ENCODE results near the gene PPIAL4G. TPM values are rescaled to one million over a fixed set of nuclear protein-coding genes. Genes with fewer than 3 reads are reported as not detected.
"Not testable (repeated sequence)": the region's sequence is repeated elsewhere in the genome, so short reads cannot be mapped to it uniquely, and the experiment has no call there.

Gene PPIAL4G
- total RNA-seq (1 to 10 TPM in 3 of 5 donors, under 1 TPM in 2; 0.40 to 2.1 (median 2.0) TPM), total RNA-seq (0 to 0.06 (median 0) reads per million in 29 experiments)
- 1.8 TPM for total RNA-seq (2013)

GRCh38 chr1:148483029-148483428 lies at the start of gene PPIAL4G:
PPIAL4G (minus strand) TSS chr1:148483302; CDS start chr1:148483252, 50 bp downstream.
- Mint-ChIP-seq H3K27ac (peak within 1 kb of the TSS; percentile 90), H3K4me1 (peaks cover 5 to 10% (median 9%) of the 10 kb centered on the region in 3 donors), H3K4me3 (peak within 1 kb of the TSS in 2 of 3 donors; percentile 3 to 28)
- 96% methylated on average over 5 of the region's 12 CpGs for WGBS (ENCODE audit: insufficient coverage)
- peak within 1 kb of the TSS; percentile 52 for H3K27ac ChIP-seq (ENCODE audit: low read length)
- DNase-seq; H3K27me3 ChIP-seq (replicated peaks in 1 of 2; ENCODE audit: control insufficient read depth in 2 of 2, extremely low read depth in 1 of 2, insufficient read depth in 2 of 2, low read length in 1 of 2); H3K4me3 ChIP-seq (ENCODE audit: control insufficient read depth in 1 of 2, extremely low read depth in 1 of 2, low read length in 1 of 2); ATAC-seq (replicated peaks in 1 of 4); H3K9me3 Mint-ChIP-seq; CTCF ChIA-PET; POLR2A ChIA-PET; H3K27me3 Mint-ChIP-seq; H3K36me3 ChIP-seq (ENCODE audit: control insufficient read depth in 2 of 2, extremely low read depth in 1 of 2, insufficient read depth in 1 of 2, low read length in 1 of 2); H3K9me3 ChIP-seq; H3K36me3 Mint-ChIP-seq; H3K4me1 ChIP-seq (ENCODE audit: control insufficient read depth in 1 of 2, extremely low read depth in 1 of 2, insufficient read depth in 2 of 2, low read length in 2 of 2): not testable (repeated sequence)

GRCh38 chr1:148532158-148532557 lies 49.1 kb upstream of the PPIAL4G start:
- H3K27me3 Mint-ChIP-seq; ATAC-seq (replicated peaks in 1 of 4); H3K36me3 Mint-ChIP-seq; POLR2A ChIA-PET; H3K27ac Mint-ChIP-seq; H3K4me1 Mint-ChIP-seq; CTCF ChIA-PET; H3K9me3 ChIP-seq; H3K9me3 Mint-ChIP-seq; H3K4me3 ChIP-seq (ENCODE audit: control insufficient read depth in 1 of 2, extremely low read depth in 1 of 2, low read length in 1 of 2); H3K27ac ChIP-seq (ENCODE audit: low read length); H3K4me1 ChIP-seq (ENCODE audit: control insufficient read depth in 1 of 2, extremely low read depth in 1 of 2, insufficient read depth in 2 of 2, low read length in 2 of 2); H3K27me3 ChIP-seq (replicated peaks in 1 of 2; ENCODE audit: control insufficient read depth in 2 of 2, extremely low read depth in 1 of 2, insufficient read depth in 2 of 2, low read length in 1 of 2); H3K4me3 Mint-ChIP-seq; H3K36me3 ChIP-seq (ENCODE audit: control insufficient read depth in 2 of 2, extremely low read depth in 1 of 2, insufficient read depth in 1 of 2, low read length in 1 of 2): not testable (repeated sequence)
- WGBS (ENCODE audit: insufficient coverage), result no CpG with 5 or more reads among the region's 4 CpGs
- peak in 1 of 35 experiments; percentile 1 for DNase-seq

DNA sequence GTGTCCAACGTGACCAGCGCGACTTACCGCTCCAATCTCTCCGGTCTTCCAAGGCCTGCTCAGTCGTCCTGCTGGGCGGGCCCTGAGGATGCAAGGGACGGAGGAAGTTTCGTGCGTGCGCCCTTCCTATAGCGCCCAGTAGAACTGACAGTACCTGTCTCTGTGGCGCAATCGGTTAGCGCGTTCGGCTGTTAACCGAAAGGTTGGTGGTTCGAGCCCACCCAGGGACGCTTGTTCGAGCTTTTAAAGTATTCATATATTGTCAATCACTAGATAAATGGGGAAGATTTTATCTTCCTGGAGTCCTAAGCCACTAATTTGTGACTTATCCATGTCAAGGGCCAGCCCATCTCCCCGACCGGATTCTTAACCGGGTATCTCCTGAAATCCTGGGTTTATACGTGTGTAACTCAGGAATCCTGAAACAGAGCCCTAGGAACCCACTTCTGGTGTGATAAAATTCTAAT lies 46.0 kb upstream of the PPIAL4G start:
- H3K9me3 Mint-ChIP-seq; POLR2A ChIA-PET; H3K36me3 Mint-ChIP-seq; ATAC-seq (replicated peaks in 1 of 4); CTCF ChIA-PET; H3K9me3 ChIP-seq; H3K27me3 ChIP-seq (replicated peaks in 1 of 2; ENCODE audit: control insufficient read depth in 2 of 2, extremely low read depth in 1 of 2, insufficient read depth in 2 of 2, low read length in 1 of 2); H3K27me3 Mint-ChIP-seq; H3K4me1 Mint-ChIP-seq; H3K36me3 ChIP-seq (ENCODE audit: control insufficient read depth in 2 of 2, extremely low read depth in 1 of 2, insufficient read depth in 1 of 2, low read length in 1 of 2): not testable (repeated sequence)
- no CpG with 5 or more reads among the region's 25 CpGs for WGBS (ENCODE audit: insufficient coverage)
- peak overlapping the region; percentile 75 to 80 (median 75) for H3K4me3 Mint-ChIP-seq
- DNase-seq, result peak in 34 of 35 experiments; percentile 16 to 71 (median 58)
- peak overlapping the region; percentile 55 for H3K27ac ChIP-seq (ENCODE audit: low read length)
- peak overlapping the region; percentile 87 to 89 for H3K27ac Mint-ChIP-seq
- H3K4me1 ChIP-seq (ENCODE audit: control insufficient read depth in 1 of 2, extremely low read depth in 1 of 2, insufficient read depth in 2 of 2, low read length in 2 of 2), result peaks cover 0 to 14% of the 10 kb centered on the region in 2 experiments
- H3K4me3 ChIP-seq (ENCODE audit: control insufficient read depth in 1 of 2, extremely low read depth in 1 of 2, low read length in 1 of 2), result peak overlapping the region in 1 of 2 donors; percentile 40

DNA sequence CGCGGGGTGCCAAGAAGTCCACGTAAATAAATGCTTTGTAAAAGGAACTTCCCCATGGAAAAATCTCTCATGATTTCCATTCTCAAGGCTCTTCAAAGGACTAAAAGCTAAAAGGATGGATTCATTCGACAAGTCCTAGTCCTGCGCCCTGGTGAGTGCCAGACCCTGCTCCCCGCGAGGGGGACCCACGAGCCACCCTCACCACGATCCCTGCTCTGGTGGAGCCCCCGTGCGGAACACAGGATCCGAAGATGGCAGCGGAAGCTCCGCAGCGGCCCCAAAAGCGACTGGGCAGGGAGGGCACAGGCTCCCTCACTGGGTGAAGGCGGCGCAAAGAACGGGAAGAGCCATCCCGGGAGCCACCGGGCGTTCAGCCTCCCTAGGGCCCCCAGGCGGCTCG lies 45.5 kb upstream of the PPIAL4G start:
- H3K9me3 ChIP-seq, H3K27me3 Mint-ChIP-seq, POLR2A ChIA-PET: not testable (repeated sequence)

GRCh38 chr1:148526587-148526986 lies 43.5 kb upstream of the PPIAL4G start:
- H3K27me3 Mint-ChIP-seq; H3K27ac Mint-ChIP-seq; H3K36me3 ChIP-seq (ENCODE audit: control insufficient read depth in 2 of 2, extremely low read depth in 1 of 2, insufficient read depth in 1 of 2, low read length in 1 of 2); H3K9me3 Mint-ChIP-seq; H3K4me3 ChIP-seq (ENCODE audit: control insufficient read depth in 1 of 2, extremely low read depth in 1 of 2, low read length in 1 of 2); H3K27me3 ChIP-seq (replicated peaks in 1 of 2; ENCODE audit: control insufficient read depth in 2 of 2, extremely low read depth in 1 of 2, insufficient read depth in 2 of 2, low read length in 1 of 2); H3K36me3 Mint-ChIP-seq; ATAC-seq (replicated peaks in 1 of 4); H3K9me3 ChIP-seq; H3K27ac ChIP-seq (ENCODE audit: low read length); POLR2A ChIA-PET; H3K4me3 Mint-ChIP-seq; CTCF ChIA-PET: not testable (repeated sequence)
- peak in 10 of 35 experiments; percentile 6 to 55 (median 17) for DNase-seq
- peaks cover under 1 to 14% of the 10 kb centered on the region in 2 experiments for H3K4me1 ChIP-seq (ENCODE audit: control insufficient read depth in 1 of 2, extremely low read depth in 1 of 2, insufficient read depth in 2 of 2, low read length in 2 of 2)
- WGBS (ENCODE audit: insufficient coverage), result no CpG with 5 or more reads among the region's 2 CpGs
- H3K4me1 Mint-ChIP-seq, result peaks cover 1 to 12% (median 7%) of the 10 kb centered on the region in 3 donors

More for the DNA sequence above, 45.5 kb upstream of the PPIAL4G start:
- H3K36me3 Mint-ChIP-seq; CTCF ChIA-PET; H3K27ac Mint-ChIP-seq; H3K9me3 Mint-ChIP-seq; H3K27ac ChIP-seq (ENCODE audit: low read length); ATAC-seq (replicated peaks in 1 of 4); H3K27me3 ChIP-seq (replicated peaks in 1 of 2; ENCODE audit: control insufficient read depth in 2 of 2, extremely low read depth in 1 of 2, insufficient read depth in 2 of 2, low read length in 1 of 2); H3K36me3 ChIP-seq (ENCODE audit: control insufficient read depth in 2 of 2, extremely low read depth in 1 of 2, insufficient read depth in 1 of 2, low read length in 1 of 2); H3K4me1 Mint-ChIP-seq: not testable (repeated sequence)
- H3K4me3 Mint-ChIP-seq, result peak overlapping the region in 2 of 3 donors; percentile 75
- H3K4me3 ChIP-seq (ENCODE audit: control insufficient read depth in 1 of 2, extremely low read depth in 1 of 2, low read length in 1 of 2), result peak overlapping the region in 1 of 2 donors; percentile 40
- DNase-seq, result peak in 1 of 35 experiments; percentile 63
- H3K4me1 ChIP-seq (ENCODE audit: control insufficient read depth in 1 of 2, extremely low read depth in 1 of 2, insufficient read depth in 2 of 2, low read length in 2 of 2), result peaks cover 0 to 14% of the 10 kb centered on the region in 2 experiments
- no CpG with 5 or more reads among the region's 24 CpGs for WGBS (ENCODE audit: insufficient coverage)

DNA sequence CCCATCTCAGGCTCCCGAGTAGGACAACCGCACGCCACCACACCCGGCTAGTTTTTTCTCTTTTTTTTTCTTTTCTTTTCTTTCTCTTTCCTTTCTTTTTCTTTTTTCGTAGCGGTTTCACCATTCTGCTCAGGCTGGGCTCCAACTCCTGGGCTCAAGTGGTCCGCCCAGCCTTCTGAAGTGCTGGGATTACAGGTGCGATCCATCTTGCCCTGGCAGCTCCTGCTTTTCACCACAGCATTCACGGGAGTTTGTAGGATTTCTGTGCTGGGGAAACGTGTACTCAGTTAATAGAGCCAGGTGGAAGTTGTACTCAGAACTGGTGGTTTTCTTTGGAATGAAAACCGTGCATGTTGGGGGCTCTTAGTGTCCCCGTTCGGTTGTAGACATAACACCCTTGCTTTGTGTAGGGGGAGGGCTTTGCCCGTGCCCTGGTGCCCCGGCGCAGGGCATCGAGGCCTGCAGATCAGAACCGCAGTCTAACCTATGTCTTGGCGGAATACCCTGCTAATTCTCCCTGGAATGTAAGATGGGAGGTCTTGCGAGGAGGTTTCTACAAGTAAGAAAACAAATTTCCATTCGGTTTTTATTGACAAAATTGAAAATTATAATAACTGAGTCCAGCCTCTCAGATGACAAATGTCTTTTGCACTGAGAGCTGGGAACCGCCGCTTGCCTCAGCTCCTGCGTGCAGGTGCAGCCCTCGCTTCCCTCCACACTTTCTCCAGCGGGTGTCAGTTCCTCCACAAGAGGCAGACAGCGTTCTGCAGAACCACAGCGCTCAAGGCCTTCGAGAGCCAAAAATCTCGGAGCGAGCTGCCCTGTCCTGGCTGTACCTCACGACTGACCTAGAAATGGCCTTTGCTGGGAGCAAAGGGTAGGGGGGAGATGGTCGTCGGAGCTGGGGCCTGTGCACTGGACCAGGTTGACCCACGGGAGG lies 40.4 kb upstream of the PPIAL4G start:
- ATAC-seq (replicated peaks in 1 of 4), result peak; percentile 24 to 59 (median 56)
- no CpG with 5 or more reads among the region's 35 CpGs for WGBS (ENCODE audit: insufficient coverage)

More for the DNA sequence above, 40.4 kb upstream of the PPIAL4G start:
- Mint-ChIP-seq H3K4me1 (peaks cover 1 to 12% (median 5%) of the 10 kb centered on the region in 3 donors), H3K27ac (peak overlapping the region; percentile 98 to 99), H3K4me3 (peak overlapping the region; percentile 89 to 100 (median 99))
- H3K27ac ChIP-seq (ENCODE audit: low read length); H3K36me3 ChIP-seq (ENCODE audit: control insufficient read depth in 2 of 2, extremely low read depth in 1 of 2, insufficient read depth in 1 of 2, low read length in 1 of 2); H3K9me3 ChIP-seq; CTCF ChIA-PET; H3K9me3 Mint-ChIP-seq; H3K36me3 Mint-ChIP-seq; H3K27me3 Mint-ChIP-seq; H3K27me3 ChIP-seq (replicated peaks in 1 of 2; ENCODE audit: control insufficient read depth in 2 of 2, extremely low read depth in 1 of 2, insufficient read depth in 2 of 2, low read length in 1 of 2): not testable (repeated sequence)
- DNase-seq, result peak in 4 of 35 experiments; percentile 3 to 25 (median 20)
- Histone ChIP-seq H3K4me1 (ENCODE audit: control insufficient read depth in 1 of 2, extremely low read depth in 1 of 2, insufficient read depth in 2 of 2, low read length in 2 of 2) (peaks cover 2 to 11% of the 10 kb centered on the region in 2 experiments), H3K4me3 (ENCODE audit: control insufficient read depth in 1 of 2, extremely low read depth in 1 of 2, low read length in 1 of 2) (peak overlapping the region; percentile 23 to 65)
- POLR2A ChIA-PET, result interaction anchor here in 1 of 2 donors (0.6 kb wide), 2 partner anchors 135 to 189 kb away, joined by 3 read pairs; no protein-coding TSS in a partner anchor

Data from T-cell (primary cell).